ENCODE data around the gene CAND2. TPM values are rescaled to one million over a fixed set of nuclear protein-coding genes. Genes with fewer than 3 reads are reported as not detected.

The CAND2 gene
- total and polyA plus RNA-seq, 9 of the 15 experiments (the other 6 are each of a cell fraction or from before 2014, with no cell fraction given) = 0.91 to 14.9 (median 4.3) TPM

- CTCF ChIA-PET (ENCODE audit: low intra/inter-chr PET ratio) = no interaction called here
- Histone ChIP-seq H3K79me2 (ENCODE audit: control insufficient read depth, insufficient read depth, low read length) (no peaks in the 10 kb centered on the region), H3K9ac (ENCODE audit: insufficient read depth in 1 of 2, low read depth in 2 of 2, low read length in 2 of 2) (no peak overlapping the region), H4K20me1 (replicated peaks; ENCODE audit: control insufficient read depth, insufficient read depth, low read length) (no peaks in the 10 kb centered on the region; the same call in 1 of the 2 replicates), H3K36me3 (ENCODE audit: control insufficient read depth, insufficient read depth, low read length) (peaks cover 62% of the 10 kb centered on the region; the same call in 1 of the 3 replicates), H3K4me2 (ENCODE audit: insufficient read depth, low read length) (no peak overlapping the region), H3K27ac (ENCODE audit: extremely low read depth, low read depth, low read length) (no peak overlapping the region), H3K9me1 (ENCODE audit: control insufficient read depth, insufficient read depth, low read length) (no peaks in the 10 kb centered on the region), H3K4me1 (replicated peaks in 1 of 2; ENCODE audit: control insufficient read depth in 2 of 2, insufficient read depth in 2 of 2, low read length in 2 of 2) (peaks cover 9 to 29% of the 10 kb centered on the region in 2 experiments; a peak in 4 of 5 replicates), H2AFZ (ENCODE audit: low read depth, low read length) (no peak overlapping the region), H3K9me3 (replicated peaks; ENCODE audit: control insufficient read depth, insufficient read depth, low read depth, low read length) (no peaks in the 10 kb centered on the region), H3K4me3 (no peak overlapping the region), H3K27me3 (ENCODE audit: control insufficient read depth in 2 of 2, insufficient read depth in 2 of 2, low read length in 2 of 2) (no peaks in the 10 kb centered on the region)
- no peak for FAIRE-seq
- no peak for DNase-seq (ENCODE audit: extremely low read depth in 1 of 4, low spot score in 3 of 4)
- 73% methylated on average over 24 of the region's 24 CpGs for WGBS (ENCODE audit: insufficient coverage, low coverage, missing lambda C conversion rate)
- in situ Hi-C loops (cut with MboI) = no loop called here
- POLR2A ChIA-PET = interaction anchor here (0.6 to 6.0 kb wide), 4 partner anchors 11 to 73 kb away, joined by 3 to 61 read pairs (median 3); partner anchors contain the start of gene CAND2
- TF ChIP-seq BCLAF1 (IDR thresholded peaks at IDR 0.05; ENCODE audit: borderline replicate concordance in 1 of 2, control insufficient read depth in 1 of 2, low read depth in 2 of 2, low read length in 1 of 2) (no peak), IRF2 (CRISPR knock-in tag; IDR thresholded peaks at IDR 0.05) (0 out of 2 replicates have a peak, but pooled peaks have one; percentile 56), E4F1 (CRISPR knock-in tag; IDR thresholded peaks at IDR 0.05; ENCODE audit: borderline replicate concordance) (no peak), SNIP1 (IDR thresholded peaks at IDR 0.05; ENCODE audit: low read depth) (no peak)
- intact Hi-C loops (cut with micrococcal nuclease) = no loop called here
- no TSS peak for BruUV-seq (replicated peaks)
- no peak for ATAC-seq
Measured at GRCh38 chr3:12815078-12815477, 18.6 kb downstream of the CAND2 start.

All from K562 (cell line).